Transverse colon (tissue), 4 donors: ENCODE data around the gene ANGPTL4. TPM values are rescaled to one million over a fixed set of nuclear protein-coding genes. Genes with fewer than 3 reads are reported as not detected.
"Not testable (repeated sequence)": the region's sequence is repeated elsewhere in the genome, so short reads cannot be mapped to it uniquely, and the experiment has no call there.

Experiments used
- DNase-seq: peaks from one replicate; pipeline ENCODE4 v3.0.0-alpha.2; 2019
- H3K27ac ChIP-seq, 4 donors: fragments of 200-600 bp; sonication (generic); 2 replicates each; pipeline ENCODE4 v1.5.1; 2016 to 2018; ENCODE audit warnings: inconsistent platforms in 4 of 4
- H3K27me3 ChIP-seq: fragments of 200-600 bp; sonication (generic); 2 replicates; pipeline ENCODE4 v1.5.1; 2017; ENCODE audit warnings: inconsistent platforms
- H3K36me3 ChIP-seq, 4 donors: fragments of 200-600 bp; sonication (generic); 2 replicates each; pipeline ENCODE4 v1.5.1; 2017 to 2019; ENCODE audit warnings: inconsistent platforms in 4 of 4
- H3K4me1 ChIP-seq, 4 donors: fragments of 200-600 bp; sonication (generic); 2 replicates each; pipeline ENCODE4 v1.5.1; 2017 to 2020; ENCODE audit warnings: inconsistent platforms in 4 of 4
- H3K4me3 ChIP-seq, 4 donors: fragments of 200-600 bp; sonication (generic); 1 replicate in 1 of 4; 2 replicates in 3 of 4; pipeline versions ENCODE4 v1.5.1 to v1.6.1; 2017 to 2019; ENCODE audit warnings: inconsistent platforms in 4 of 4
- H3K9me3 ChIP-seq, 2 donors: fragments of 200-600 bp; sonication (generic); 2 replicates each; pipeline ENCODE4 v1.5.1; 2017 to 2019; ENCODE audit warnings: inconsistent platforms in 2 of 2
- CTCF ChIP-seq, 5 experiments: fragments of 200-600 bp in 3 of 5; fragments of 450-650 bp in 2 of 5; sonication (generic) in 3 of 5; IDR thresholded peaks; 1 replicate in 2 of 5; 2 replicates in 3 of 5; pipeline ENCODE4 v1.5.1; 2016 to 2017; ENCODE audit warnings: antibody characterized with exemption in 5 of 5, inconsistent platforms in 3 of 5, mild to moderate bottlenecking in 2 of 5, moderate library complexity in 1 of 5
- EP300 ChIP-seq: sonication (generic); formaldehyde crosslinking; IDR thresholded peaks from one replicate; pipeline ENCODE4 v1.6.1; 2017; ENCODE audit warnings: antibody characterized with exemption, low read depth
- POLR2A ChIP-seq: fragments of 450-650 bp; IDR thresholded peaks from one replicate; pipeline ENCODE4 v1.6.1; 2016; ENCODE audit warnings: antibody characterized with exemption, mild to moderate bottlenecking, moderate library complexity
- POLR2AphosphoS5 ChIP-seq, 3 donors: sonication (generic); formaldehyde crosslinking; IDR thresholded peaks; one replicate each; pipeline ENCODE4 v1.6.1; 2016; ENCODE audit warnings: antibody characterized with exemption in 3 of 3
- WGBS, 2 donors: methylation state at CpG; one replicate each; pipeline ENCODE4 v1.1.5; 2018; ENCODE audit warnings: low coverage in 1 of 2; 5-methylcytosine and 5-hydroxymethylcytosine counted together
- in situ Hi-C, 4 donors: fragments of 200-750 bp; cut with MboI; loops; one replicate each; pipeline versions ENCODE4 v1.15.0 to v1.15.1; 2017; ENCODE audit warnings: low sequenced_read_pairs in 3 of 4, low pct_ligation_motif_present in 1 of 4, low pct_unique_long_range_greater_than_20kb in 1 of 4
- intact Hi-C: fragments of 100-400 bp; cut with DNase I; formaldehyde crosslinking; loops from one replicate; pipeline ENCODE4 v1.15.1; 2023; ENCODE audit warnings: low total_unique reads
- total RNA-seq, 4 donors: library from RNA; depleted of rRNA; stranded (reverse); fragments of >200 nt; gene quantifications; one replicate each; pipeline ENCODE4 v1.1.0, GENCODE V29; 2016

ANGPTL4 gene
- total RNA-seq, 4 donors from 2014 or later, result 2.3 to 123 (median 10.3) TPM

- 45 to 60% methylated on average over 1 to 7 of the region's 7 CpGs for WGBS, 2 donors
- peak; percentile 13 for DNase-seq
- Histone ChIP-seq H3K4me3 (no peak overlapping the region), H3K36me3 (no peaks in the 10 kb centered on the region), H3K27me3 (peaks cover 80% of the 10 kb centered on the region), H3K9me3 (no peaks in the 10 kb centered on the region), H3K27ac (no peak overlapping the region), H3K4me1 (peaks cover 4 to 28% (median 19%) of the 10 kb centered on the region in 4 donors)
- in situ Hi-C loops (no loop called here), intact Hi-C loops (no loop called here)
- no peak for TF ChIP-seq CTCF (IDR thresholded peaks at IDR 0.05)
- no peak for TF ChIP-seq POLR2A
- no peak for TF ChIP-seq POLR2AphosphoS5 (IDR thresholded peaks at IDR 0.05)
- TF ChIP-seq EP300, result no peak
These were observed 26.2 kb upstream of the ANGPTL4 start for GRCh38 chr19:8337728-8338127.

GRCh38 chr19:8338835-8339234 is 25.1 kb upstream of the ANGPTL4 start:
- intact Hi-C loops, result no loop called here
- in situ Hi-C loops, result no loop called here

DNA sequence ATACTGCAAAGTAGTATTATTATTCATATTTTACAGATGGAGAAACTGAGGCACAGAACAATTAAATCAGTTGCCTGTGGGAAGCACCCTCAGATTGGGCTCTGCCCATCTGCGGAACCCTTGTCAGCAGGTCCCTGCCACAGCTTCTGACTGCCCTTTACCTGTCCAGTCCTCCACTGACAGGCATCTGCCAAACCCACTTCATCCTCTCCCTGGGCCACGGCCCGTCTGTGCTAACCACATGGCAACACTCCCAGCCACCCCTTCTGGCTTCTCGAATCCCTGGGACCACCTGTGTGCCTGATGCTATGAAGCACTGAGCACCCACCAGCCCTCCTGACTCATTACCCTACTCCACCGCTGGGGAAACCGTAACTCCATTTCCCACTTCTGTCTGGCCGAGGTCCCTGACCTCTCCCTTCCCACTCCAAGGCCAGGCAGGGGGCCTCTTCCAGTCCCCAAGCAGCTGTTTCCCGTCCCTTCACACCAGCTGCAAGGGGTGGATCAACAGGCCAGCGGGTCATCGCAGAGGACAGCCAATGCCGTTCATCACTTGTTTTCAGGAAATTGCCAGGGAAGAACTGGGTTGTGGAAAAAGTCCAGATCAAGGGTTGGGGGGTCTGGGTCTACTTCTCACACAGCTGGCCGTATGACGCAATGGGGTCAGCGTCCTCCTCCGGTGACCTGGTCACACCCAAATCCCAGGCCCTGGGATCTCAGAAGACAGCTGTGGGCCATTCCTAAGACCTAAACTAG is 23.4 kb upstream of the ANGPTL4 start:
- Histone ChIP-seq H3K27me3 (peaks cover 80% of the 10 kb centered on the region), H3K4me1 (peaks cover 0 to 14% (median 9%) of the 10 kb centered on the region in 4 donors), H3K36me3 (no peaks in the 10 kb centered on the region), H3K27ac (peak overlapping the region in 2 of 4 donors; percentile 37 to 53), H3K4me3 (no peak overlapping the region), H3K9me3 (no peaks in the 10 kb centered on the region)
- in situ Hi-C loops (no loop called here), intact Hi-C loops (no loop called here)
- TF ChIP-seq POLR2AphosphoS5 (IDR thresholded peaks at IDR 0.05) (peak; percentile 42 to 47 (median 44)), EP300 (peak; percentile 28), POLR2A (no peak), CTCF (IDR thresholded peaks at IDR 0.05) (peak in 2 of 5 experiments; percentile 7 to 15)
- DNase-seq, result peak; percentile 30
- 17% methylated on average over 15 of the region's 15 CpGs; no CpG with 5 or more reads in 1 of the 2 donors for WGBS, 2 donors

More at GRCh38 chr19:8338835-8339234, 25.1 kb upstream of the ANGPTL4 start:
- DNase-seq, result no peak
- no peaks in the 10 kb centered on the region for H3K9me3 ChIP-seq
- no peak overlapping the region for H3K27ac ChIP-seq
- 80 to 100% methylated on average over 2 to 6 of the region's 6 CpGs for WGBS, 2 donors
- H3K4me1 ChIP-seq, result peaks cover 1 to 24% (median 19%) of the 10 kb centered on the region in 4 donors
- no peak overlapping the region for H3K4me3 ChIP-seq
- no peaks in the 10 kb centered on the region for H3K36me3 ChIP-seq
- TF ChIP-seq POLR2A (no peak), CTCF (IDR thresholded peaks at IDR 0.05) (no peak), POLR2AphosphoS5 (IDR thresholded peaks at IDR 0.05) (no peak), EP300 (no peak)
- H3K27me3 ChIP-seq, result peaks cover 80% of the 10 kb centered on the region

DNA sequence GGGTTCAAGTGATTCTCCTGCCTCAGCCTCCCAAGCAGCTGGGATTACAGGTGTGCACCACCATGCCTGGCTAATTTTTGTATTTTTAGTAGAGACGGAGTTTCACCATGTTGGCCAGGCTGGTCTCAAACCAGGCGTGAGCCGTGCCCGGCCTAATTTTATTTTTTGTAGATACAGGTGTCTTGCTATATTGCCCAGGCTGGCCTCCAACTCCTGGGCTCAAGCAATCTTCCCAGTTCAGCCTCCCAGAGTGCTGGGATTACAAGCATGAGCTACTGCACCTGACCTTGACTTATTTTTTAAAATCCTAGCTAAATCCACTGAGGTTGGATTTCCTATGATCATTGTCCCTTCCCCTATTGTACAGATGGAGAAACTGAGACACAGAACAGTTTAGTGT is 22.5 kb upstream of the ANGPTL4 start:
- H3K36me3 ChIP-seq, in situ Hi-C loops: not testable (repeated sequence)
- 87% methylated on average over 4 of the region's 4 CpGs; no CpG with 5 or more reads in 1 of the 2 donors for WGBS, 2 donors

More for the DNA sequence above, 22.5 kb upstream of the ANGPTL4 start:
- H3K4me3 ChIP-seq, DNase-seq, intact Hi-C loops, H3K9me3 ChIP-seq: not testable (repeated sequence)
- peak overlapping the region in 3 of 4 donors; percentile 6 to 53 (median 21) for H3K27ac ChIP-seq
- H3K27me3 ChIP-seq, result peaks cover 71% of the 10 kb centered on the region
- peaks cover 0 to 11% (median 6%) of the 10 kb centered on the region in 4 donors for H3K4me1 ChIP-seq
